AG09319 (cell line): Measurements from ENCODE around the gene ACOT2.
"Not testable (repeated sequence)": the region's sequence is repeated elsewhere in the genome, so short reads cannot be mapped to it uniquely, and the experiment has no call there.

Experiments used
- DNase-seq: peaks from one replicate; pipeline ENCODE4 v3.0.0-alpha.2; 2010; ENCODE audit warnings: low read depth; ENCODE audit errors: extremely low read depth
- TF ChIP-seq, protein P1 (sequence below): IDR thresholded peaks from 2 replicates; pipeline ENCODE4 v1.5.1; 2011; ENCODE audit warnings: low read depth, mild to moderate bottlenecking, inconsistent platforms, low read length, moderate library complexity

Gene ACOT2, protein sequence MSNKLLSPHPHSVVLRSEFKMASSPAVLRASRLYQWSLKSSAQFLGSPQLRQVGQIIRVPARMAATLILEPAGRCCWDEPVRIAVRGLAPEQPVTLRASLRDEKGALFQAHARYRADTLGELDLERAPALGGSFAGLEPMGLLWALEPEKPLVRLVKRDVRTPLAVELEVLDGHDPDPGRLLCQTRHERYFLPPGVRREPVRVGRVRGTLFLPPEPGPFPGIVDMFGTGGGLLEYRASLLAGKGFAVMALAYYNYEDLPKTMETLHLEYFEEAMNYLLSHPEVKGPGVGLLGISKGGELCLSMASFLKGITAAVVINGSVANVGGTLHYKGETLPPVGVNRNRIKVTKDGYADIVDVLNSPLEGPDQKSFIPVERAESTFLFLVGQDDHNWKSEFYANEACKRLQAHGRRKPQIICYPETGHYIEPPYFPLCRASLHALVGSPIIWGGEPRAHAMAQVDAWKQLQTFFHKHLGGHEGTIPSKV

DNA sequence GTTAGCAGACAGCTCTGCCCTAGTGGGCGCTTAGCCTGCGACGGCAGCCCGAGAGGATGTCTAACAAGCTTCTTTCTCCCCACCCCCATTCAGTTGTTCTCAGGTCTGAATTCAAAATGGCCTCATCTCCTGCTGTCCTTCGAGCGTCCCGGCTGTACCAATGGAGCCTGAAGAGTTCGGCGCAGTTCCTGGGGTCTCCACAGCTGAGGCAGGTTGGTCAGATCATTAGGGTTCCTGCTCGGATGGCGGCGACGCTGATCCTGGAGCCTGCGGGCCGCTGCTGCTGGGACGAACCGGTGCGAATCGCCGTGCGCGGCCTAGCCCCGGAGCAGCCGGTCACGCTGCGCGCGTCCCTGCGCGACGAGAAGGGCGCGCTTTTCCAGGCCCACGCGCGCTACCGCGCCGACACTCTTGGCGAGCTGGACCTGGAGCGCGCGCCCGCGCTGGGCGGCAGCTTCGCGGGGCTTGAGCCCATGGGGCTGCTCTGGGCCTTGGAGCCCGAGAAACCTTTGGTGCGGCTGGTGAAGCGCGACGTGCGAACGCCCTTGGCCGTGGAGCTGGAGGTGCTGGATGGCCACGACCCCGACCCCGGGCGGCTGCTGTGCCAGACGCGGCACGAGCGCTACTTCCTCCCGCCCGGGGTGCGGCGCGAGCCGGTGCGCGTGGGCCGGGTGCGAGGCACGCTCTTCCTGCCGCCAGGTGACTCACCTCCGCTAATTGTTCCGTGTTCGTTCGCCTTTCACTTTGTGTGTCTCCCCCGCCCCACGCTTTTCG, at the start of gene ACOT2:
Gene ACOT2 (plus strand): TSS at position 29 of the 774 bp plus-strand sequence. CDS start 28 bp downstream, at position 57.
- peak; percentile 85 for DNase-seq

DNA sequence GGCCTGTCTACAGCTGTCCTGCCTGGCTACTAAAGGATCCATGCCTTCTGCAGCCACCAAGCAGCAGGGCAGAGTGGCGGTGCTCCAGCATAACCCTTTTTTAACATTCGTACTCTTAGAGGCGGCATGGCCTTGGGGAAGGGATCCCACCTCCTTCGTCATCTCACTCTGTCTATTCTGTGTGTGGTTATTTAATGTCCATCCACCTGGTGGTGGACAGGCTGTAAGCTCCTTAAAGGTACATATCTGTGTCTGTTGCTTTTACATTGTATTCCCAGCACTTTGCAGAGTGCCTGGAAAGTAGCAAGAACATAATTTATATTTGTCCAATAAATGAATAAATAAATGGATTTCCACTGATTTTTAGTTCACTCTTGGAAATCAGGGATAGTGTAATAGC, 47.8 kb upstream of the ACOT2 start:
- DNase-seq, result no peak
- TF ChIP-seq, protein P1, sequence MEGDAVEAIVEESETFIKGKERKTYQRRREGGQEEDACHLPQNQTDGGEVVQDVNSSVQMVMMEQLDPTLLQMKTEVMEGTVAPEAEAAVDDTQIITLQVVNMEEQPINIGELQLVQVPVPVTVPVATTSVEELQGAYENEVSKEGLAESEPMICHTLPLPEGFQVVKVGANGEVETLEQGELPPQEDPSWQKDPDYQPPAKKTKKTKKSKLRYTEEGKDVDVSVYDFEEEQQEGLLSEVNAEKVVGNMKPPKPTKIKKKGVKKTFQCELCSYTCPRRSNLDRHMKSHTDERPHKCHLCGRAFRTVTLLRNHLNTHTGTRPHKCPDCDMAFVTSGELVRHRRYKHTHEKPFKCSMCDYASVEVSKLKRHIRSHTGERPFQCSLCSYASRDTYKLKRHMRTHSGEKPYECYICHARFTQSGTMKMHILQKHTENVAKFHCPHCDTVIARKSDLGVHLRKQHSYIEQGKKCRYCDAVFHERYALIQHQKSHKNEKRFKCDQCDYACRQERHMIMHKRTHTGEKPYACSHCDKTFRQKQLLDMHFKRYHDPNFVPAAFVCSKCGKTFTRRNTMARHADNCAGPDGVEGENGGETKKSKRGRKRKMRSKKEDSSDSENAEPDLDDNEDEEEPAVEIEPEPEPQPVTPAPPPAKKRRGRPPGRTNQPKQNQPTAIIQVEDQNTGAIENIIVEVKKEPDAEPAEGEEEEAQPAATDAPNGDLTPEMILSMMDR, result no peak

DNA sequence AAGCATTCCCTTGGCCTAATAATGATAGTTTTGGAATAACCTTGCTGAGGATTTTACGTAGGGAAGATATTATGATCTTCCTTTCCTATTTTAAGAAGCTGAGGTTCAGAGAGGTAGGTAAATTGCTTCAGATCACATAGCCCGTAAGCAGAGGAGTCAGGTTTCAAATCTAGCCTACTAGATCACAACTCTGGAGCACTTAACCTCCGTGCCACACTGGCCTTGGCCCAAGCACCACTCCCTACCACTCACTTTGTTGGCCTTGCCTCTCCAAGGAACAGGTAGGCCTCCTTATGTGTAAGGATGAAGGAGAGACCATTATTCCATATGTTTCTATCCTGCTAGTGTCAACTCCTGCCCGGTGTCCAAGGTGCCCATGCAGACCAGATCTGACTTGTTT, 44.5 kb upstream of the ACOT2 start:
- TF ChIP-seq, protein P1, result no peak
- DNase-seq, result no peak

DNA sequence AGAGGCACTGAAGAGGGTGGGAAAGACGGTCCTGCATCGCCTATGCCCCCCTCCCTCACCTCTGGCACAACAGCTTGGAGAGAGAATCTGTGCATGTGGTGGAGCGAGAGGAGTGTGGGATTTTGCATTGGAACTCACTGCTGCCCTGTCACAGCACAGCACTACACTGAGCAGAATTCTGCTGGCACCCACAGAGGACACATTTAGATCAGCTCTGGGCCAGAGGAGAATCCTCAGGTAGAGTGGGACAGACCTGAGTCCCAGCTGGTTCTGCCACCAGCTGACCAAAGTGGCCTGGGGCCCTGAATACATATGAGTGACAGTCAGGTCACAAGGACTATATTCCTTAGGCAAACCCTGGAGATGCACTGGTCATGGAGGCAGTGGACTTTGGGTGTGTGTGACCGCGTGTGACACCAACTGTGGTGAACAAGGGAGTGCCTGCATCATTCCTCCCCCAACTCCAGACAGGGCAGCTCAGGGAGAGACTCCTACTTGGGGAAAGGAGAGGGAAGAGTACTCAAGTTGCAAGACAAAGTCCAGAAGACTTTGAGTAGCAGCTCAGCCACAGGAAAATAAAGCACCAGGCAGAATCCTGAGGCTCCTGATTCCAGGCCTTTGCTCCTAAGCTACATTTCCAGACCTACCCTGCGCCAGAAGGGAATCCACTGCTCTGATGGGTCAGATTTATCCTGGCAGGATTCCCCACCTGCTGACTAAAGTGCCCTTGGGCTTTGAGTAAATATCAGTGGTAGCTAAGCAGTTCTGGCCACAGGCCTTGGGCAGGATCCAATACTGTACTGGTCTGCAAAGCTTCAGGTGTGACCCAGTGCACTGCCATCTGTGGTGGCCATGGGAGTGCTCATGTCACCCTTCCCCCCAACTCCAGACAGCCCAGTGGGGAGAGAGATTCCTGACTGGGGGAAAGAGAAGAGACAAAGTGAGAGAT, 42.7 kb upstream of the ACOT2 start:
- DNase-seq, result no peak
- TF ChIP-seq, protein P1, result no peak

DNA sequence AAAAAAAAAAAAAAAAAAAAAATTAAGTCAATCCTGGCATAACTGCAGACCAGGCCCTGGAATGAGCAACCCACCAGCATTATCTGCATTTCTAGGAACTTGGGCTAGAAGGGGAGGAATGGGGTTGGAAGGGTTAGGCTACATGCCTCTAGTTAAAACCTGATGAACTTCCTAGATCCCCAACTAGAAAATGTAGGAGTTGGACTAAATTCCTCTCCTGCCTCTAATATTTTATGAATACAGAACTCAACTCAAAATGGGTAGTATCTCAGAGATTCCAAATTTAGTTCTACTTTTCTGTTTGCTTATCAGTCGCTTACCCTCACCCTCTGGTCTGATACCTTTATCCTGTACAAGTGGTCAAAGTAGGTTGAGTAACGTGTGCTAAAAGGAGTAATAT, 39.7 kb upstream of the ACOT2 start:
- DNase-seq, result not testable (repeated sequence)

DNA sequence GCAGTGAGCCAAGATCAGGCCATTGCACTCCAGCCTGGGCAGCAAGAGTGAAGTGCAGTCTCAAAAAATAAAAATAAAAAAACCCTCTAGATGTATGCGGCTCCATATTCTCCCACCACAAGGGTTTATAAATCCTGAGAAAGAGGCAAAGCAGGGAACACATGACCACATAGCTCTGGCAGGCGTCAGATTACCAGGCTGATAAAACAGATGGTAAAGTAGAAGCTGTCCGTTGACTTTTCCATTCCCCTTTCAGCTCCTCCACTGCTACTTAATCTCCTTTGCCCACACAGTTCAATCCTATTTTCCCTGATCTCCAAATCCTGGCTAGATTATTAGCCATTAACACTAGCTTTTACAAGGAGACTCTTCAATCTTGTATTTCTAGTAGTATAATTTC, 37.0 kb upstream of the ACOT2 start:
- DNase-seq, result not testable (repeated sequence)

DNA sequence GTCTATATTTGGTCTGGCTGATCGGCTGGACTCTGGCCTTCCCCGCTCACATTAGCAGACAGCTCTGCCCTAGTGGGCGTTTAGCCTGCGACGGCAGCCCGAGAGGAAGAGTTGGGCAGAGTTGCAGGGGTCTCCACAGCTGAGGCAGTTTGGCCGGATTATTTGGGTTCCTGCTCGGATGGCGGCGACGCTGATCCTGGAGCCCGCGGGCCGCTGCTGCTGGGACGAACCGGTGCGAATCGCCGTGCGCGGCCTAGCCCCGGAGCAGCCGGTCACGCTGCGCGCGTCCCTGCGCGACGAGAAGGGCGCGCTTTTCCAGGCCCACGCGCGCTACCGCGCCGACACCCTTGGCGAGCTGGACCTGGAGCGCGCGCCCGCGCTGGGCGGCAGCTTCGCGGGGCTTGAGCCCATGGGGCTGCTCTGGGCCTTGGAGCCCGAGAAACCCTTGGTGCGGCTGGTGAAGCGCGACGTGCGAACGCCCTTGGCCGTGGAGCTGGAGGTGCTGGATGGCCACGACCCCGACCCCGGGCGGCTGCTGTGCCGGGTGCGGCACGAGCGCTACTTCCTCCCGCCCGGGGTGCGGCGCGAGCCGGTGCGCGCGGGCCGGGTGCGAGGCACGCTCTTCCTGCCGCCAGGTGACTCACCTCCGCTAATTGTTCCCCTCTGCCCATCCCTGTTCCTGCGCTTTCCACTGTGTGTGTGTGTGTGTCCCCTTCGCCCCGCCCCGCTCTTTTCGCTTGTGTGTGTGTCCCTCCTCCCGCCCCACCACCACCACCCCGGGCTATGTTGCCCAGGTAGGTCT, 31.6 kb upstream of the ACOT2 start:
- DNase-seq, result not testable (repeated sequence)

DNA sequence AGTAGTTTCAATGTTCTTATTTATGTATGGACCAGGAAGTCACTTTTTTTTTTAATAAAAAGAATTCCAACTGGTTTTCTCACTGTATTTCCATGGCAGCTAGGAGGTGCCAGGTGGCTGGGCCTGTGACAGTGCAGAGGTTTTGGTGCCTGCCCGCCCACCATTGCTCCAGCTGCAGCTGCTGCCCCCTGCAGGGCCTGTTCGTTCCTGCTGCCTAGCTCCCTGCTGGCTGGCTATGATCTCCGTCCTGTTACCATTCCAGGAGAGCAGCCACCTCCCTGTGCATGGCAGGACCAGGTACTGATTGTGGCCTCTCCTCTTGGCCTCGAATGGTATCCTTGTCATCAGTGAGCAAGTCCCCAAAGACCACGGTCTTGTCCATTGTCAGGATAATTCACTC, 30.0 kb upstream of the ACOT2 start:
- TF ChIP-seq, protein P1, result peak; percentile 55
- not testable (repeated sequence) for DNase-seq

DNA sequence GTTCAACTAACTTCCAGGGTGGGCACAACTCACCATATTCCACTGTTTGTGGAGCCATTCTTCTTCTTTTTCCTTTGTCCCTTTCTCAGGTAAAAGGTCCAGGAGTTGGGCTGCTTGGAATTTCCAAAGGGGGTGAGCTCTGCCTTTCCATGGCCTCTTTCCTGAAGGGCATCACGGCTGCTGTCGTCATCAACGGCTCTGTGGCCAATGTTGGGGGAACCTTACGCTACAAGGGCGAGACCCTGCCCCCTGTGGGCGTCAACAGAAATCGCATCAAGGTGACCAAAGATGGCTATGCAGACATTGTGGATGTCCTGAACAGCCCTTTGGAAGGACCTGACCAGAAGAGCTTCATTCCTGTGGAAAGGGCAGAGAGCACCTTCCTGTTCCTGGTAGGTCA, 26.1 kb upstream of the ACOT2 start:
- not testable (repeated sequence) for DNase-seq

DNA sequence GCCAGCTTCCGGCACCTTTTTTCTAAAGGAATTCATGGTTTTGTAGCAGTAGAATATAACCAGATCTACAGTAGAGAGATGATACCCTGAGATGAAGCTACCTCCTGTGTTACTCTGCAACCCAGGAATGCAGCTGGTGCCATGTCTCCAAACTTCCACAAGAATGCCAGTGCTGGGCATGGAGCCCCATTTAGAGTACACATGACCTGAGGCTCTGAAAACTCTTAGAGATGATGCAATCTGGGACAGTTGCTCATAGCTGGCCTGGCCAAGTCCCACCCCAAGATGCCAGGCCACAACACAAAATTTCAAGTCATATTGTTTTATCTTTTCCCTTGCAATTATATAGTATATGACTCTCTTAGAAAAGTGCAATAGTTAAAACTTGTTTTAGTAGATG, 23.7 kb upstream of the ACOT2 start:
- not testable (repeated sequence) for DNase-seq

DNA sequence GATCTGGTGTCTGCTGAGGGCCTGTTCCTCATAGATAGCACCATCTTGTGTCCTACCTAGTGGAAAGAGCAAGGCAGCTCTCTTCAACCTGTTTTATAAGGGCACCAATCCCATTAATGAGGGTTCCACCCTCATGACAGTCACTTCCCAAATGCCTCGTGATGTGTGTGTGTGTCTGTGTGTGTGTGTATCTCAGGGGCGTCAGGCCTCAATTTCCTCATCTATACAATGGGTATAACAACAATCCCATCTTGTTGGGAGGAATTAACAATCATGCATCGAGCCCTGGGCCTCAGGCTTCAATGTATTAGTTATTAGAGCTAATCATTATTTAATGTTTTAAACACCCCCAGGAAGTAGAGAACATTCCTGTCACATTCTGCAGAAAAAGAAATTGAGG, 19.9 kb upstream of the ACOT2 start:
- not testable (repeated sequence) for DNase-seq

DNA sequence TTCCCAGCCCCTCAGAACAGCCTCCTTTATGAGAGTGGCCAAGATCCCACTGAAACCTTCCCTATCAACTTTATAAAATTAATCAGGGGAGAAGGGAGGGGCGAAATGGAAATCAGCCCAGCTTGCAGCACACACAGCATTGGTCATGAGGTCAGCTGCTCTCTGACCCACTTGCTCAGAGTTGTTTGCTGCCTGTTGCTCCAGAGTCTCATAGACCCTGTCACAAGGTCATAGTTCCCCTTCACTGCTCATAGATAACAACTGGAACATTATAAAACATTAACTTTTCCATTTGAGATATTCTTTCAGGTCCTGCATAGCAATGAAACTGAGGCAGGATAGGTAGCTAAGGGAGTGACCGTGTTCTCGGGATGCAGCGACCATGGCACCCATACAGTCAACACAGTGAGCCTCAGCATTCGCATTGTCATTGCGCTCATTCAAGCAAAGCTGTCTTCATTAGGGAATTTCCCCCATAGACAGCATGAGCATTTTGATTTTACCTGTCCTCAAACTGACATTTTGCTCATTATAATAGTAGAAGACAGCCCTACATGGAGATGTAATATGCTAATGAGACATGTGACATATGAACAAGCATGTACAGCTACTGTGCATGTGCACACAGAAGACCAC, 19.0 kb upstream of the ACOT2 start:
- DNase-seq, result not testable (repeated sequence)
